GM19452 (cell line): ENCODE data around the gene ARSA.
"Not testable (repeated sequence)": the region's sequence is repeated elsewhere in the genome, so short reads cannot be mapped to it uniquely, and the experiment has no call there.

Experiments
- ATAC-seq: cut with Tn5 transposase; IDR thresholded peaks from one replicate; pipeline ENCODE4 v1.9.1; 2021; ENCODE audit not compliant: unreplicated experiment

Gene ARSA

GRCh38 chr22:50624347-50625130 is 3.4 kb downstream of the ARSA start:
- ATAC-seq, result no peak

GRCh38 chr22:50622723-50623327 is 5.1 kb downstream of the ARSA start:
- no peak for ATAC-seq

GRCh38 chr22:50621948-50622722 is 5.8 kb downstream of the ARSA start:
- no peak for ATAC-seq

- no peak for ATAC-seq
Measured at GRCh38 chr22:50621356-50621880, 6.5 kb downstream of the ARSA start.

- ATAC-seq, result no peak
Measured at GRCh38 chr22:50620593-50621355, 7.2 kb downstream of the ARSA start.

- not testable (repeated sequence) for ATAC-seq
Measured at GRCh38 chr22:50614296-50614695, 13.7 kb downstream of the ARSA start.

- no peak for ATAC-seq
Measured at GRCh38 chr22:50613291-50613981, 14.5 kb downstream of the ARSA start.

- ATAC-seq, result no peak
Measured at GRCh38 chr22:50612528-50613221, 15.3 kb downstream of the ARSA start.

GRCh38 chr22:50612168-50612527 is 15.8 kb downstream of the ARSA start:
- no peak for ATAC-seq

GRCh38 chr22:50611341-50612060 is 16.5 kb downstream of the ARSA start:
- no peak for ATAC-seq

GRCh38 chr22:50610581-50610980 is 17.4 kb downstream of the ARSA start:
- ATAC-seq, result no peak

- no peak for ATAC-seq
Measured at GRCh38 chr22:50610041-50610451, 17.9 kb downstream of the ARSA start.

- no peak for ATAC-seq
Measured at GRCh38 chr22:50609599-50609998, 18.4 kb downstream of the ARSA start.

- ATAC-seq, result no peak
Measured at GRCh38 chr22:50608996-50609395, 19.0 kb downstream of the ARSA start.

GRCh38 chr22:50608058-50608840 is 19.7 kb downstream of the ARSA start:
- not testable (repeated sequence) for ATAC-seq

- ATAC-seq, result no peak
Measured at GRCh38 chr22:50607659-50608020, 20.3 kb downstream of the ARSA start.

GRCh38 chr22:50606946-50607658 is 20.9 kb downstream of the ARSA start:
- no peak for ATAC-seq
